BJ (cell line): ENCODE results near the gene GTF2IRD1. TPM values are rescaled to one million over a fixed set of nuclear protein-coding genes. Genes with fewer than 3 reads are reported as not detected.
"Not testable (repeated sequence)": the region's sequence is repeated elsewhere in the genome, so short reads cannot be mapped to it uniquely, and the experiment has no call there.

Experiments
- CTCF ChIA-PET: fragments of 350-600 bp; formaldehyde crosslinking; extraction: SDS; loops from one replicate; lab custom pipeline; 2021; ENCODE audit warnings: antibody characterized with exemption, inconsistent platforms; lab: Yijun Ruan, JAX
- POLR2A ChIA-PET: fragments of 300-600 bp; sonication (Branson Sonifier 250); formaldehyde crosslinking; extraction: SDS; loops from one replicate; lab custom pipeline; 2021; ENCODE audit warnings: antibody characterized with exemption; lab: Charles Lee
- DNase-seq: peaks from one replicate; pipeline ENCODE4 v3.0.0-alpha.2; 2011; ENCODE audit warnings: low read depth
- H3K27me3 ChIP-seq: 2 replicates; pipeline ENCODE4 v1.6.0; 2011; ENCODE audit warnings: low read length; ENCODE audit not compliant: control insufficient read depth, insufficient read depth
- H3K36me3 ChIP-seq: 2 replicates; pipeline ENCODE4 v1.5.1; 2011; ENCODE audit warnings: low read length; ENCODE audit not compliant: control insufficient read depth, insufficient read depth
- H3K4me3 ChIP-seq: 2 replicates; pipeline ENCODE4 v1.5.1; 2011; ENCODE audit warnings: low read depth, mild to moderate bottlenecking, control low read depth, low read length
- polyA plus RNA-seq: library from polyadenylated mRNA; depleted of rRNA; stranded (reverse); fragments of >200 nt; gene quantifications from 2 replicates; pipeline ENCODE4 v1.2.3, GENCODE V29; 2011
- TF ChIP-seq, protein P1 (sequence below): IDR thresholded peaks from 2 replicates; pipeline ENCODE4 v1.5.1; 2011; ENCODE audit warnings: low read depth, mild to moderate bottlenecking, control low read depth, inconsistent platforms, low read length, moderate library complexity; ENCODE audit not compliant: insufficient read depth

GTF2IRD1 gene
- polyA plus RNA-seq, 1 experiment, result 29.0 TPM

DNA sequence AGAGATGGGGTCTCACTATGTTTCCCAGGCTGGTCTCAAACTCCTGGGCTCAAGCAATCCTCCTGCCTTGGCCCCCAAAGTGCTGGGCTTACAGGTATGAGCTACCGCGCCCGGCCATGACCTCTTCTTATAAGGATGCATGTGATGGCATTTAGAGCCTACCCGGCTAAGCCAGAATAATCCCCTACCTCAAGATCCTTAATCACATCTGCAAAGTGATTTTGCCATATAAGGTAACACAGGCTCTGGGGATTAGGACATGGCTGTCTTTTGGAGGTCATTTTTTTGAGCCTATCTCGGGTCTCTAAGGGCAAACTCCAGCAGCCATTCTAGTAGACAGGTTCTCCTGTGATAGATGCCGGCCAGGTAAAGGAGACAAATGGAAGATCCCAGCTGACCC lies 39.6 kb downstream of the GTF2IRD1 start:
- Histone ChIP-seq H3K36me3 (no peaks in the 10 kb centered on the region), H3K27me3 (no peaks in the 10 kb centered on the region), H3K4me3 (no peak overlapping the region)
- POLR2A ChIA-PET, result no interaction called here
- CTCF ChIA-PET, result no interaction called here
- TF ChIP-seq, protein P1, sequence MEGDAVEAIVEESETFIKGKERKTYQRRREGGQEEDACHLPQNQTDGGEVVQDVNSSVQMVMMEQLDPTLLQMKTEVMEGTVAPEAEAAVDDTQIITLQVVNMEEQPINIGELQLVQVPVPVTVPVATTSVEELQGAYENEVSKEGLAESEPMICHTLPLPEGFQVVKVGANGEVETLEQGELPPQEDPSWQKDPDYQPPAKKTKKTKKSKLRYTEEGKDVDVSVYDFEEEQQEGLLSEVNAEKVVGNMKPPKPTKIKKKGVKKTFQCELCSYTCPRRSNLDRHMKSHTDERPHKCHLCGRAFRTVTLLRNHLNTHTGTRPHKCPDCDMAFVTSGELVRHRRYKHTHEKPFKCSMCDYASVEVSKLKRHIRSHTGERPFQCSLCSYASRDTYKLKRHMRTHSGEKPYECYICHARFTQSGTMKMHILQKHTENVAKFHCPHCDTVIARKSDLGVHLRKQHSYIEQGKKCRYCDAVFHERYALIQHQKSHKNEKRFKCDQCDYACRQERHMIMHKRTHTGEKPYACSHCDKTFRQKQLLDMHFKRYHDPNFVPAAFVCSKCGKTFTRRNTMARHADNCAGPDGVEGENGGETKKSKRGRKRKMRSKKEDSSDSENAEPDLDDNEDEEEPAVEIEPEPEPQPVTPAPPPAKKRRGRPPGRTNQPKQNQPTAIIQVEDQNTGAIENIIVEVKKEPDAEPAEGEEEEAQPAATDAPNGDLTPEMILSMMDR, result no peak
- DNase-seq, result no peak

DNA sequence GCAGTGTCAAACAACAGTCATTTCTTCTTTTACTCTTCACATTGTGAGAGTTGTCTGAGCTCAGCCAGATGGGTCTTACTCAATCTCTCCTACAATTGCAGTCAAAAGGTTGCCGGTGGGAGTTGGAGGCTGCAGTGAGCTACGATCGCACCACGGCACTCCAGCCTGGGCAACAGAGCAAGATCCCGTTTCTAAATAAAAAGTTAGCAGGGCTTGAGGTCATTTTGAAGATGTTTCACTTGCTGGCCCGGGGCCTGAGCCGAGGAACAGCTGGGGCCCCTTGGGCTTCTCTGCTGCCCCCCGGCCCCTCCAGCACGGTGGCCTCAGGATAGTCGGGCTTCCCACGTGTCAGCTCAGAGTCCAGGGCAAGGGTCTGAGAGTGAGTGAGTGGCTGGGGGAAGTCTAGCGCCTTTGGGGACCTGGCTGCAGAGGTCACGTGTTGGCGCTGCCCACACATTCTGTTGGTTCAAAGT lies 40.4 kb downstream of the GTF2IRD1 start:
- no peak for DNase-seq
- POLR2A ChIA-PET, result no interaction called here
- Histone ChIP-seq H3K4me3 (no peak overlapping the region), H3K27me3 (no peaks in the 10 kb centered on the region), H3K36me3 (no peaks in the 10 kb centered on the region)
- TF ChIP-seq, protein P1, result no peak
- CTCF ChIA-PET, result interaction anchor here (1.1 kb wide), 1 partner anchor 29 kb away, joined by 3 read pairs; no protein-coding TSS in a partner anchor

DNA sequence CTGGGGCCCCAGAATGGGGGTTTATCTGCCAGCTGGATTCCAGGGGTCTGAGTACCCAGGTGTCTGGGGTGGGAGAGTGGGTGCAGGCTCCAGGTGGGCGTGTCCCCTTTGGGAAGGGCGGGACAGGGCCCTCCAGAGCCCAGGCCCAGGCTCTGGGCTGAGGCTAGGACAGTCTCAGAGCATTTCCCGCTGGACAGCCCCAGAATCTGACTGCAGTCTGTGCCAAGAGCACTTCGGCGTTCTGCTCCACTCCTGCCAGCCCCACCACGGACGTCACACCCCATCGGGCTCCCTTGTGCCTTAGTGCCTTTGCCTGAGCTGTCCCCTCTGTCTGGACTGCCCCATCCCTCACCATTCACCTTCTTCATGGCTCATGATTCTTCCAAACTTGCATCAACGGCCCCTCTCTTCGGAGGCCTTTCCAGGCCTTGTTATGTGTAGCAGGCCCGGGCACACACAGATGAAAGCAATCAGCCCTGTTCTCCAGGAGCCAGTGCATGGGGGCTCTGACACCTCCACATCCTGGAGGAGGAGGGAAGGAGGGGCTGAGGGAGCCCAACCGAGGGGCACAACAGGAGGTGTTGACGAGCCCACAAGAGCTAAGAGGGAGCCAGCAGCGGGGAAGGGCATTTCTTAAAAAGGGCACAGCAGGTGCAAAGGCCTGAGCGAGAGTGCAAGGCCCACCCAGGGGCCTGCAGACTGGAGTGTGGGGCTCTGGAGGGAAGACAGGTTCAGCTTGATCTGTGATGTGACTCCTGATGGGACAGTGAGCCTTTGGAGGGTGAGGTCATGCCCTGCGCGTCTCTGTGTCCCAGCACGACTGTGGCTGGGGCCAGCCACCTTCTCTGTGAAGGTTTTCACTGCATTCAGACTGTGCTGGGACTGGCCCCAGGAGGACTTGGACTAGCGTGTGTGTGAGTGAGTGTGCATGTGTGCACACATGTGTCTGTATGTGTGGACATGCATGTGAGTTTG lies 41.7 kb downstream of the GTF2IRD1 start:
- POLR2A ChIA-PET, result no interaction called here
- DNase-seq, result no peak
- Histone ChIP-seq H3K36me3 (no peaks in the 10 kb centered on the region), H3K27me3 (no peaks in the 10 kb centered on the region), H3K4me3 (no peak overlapping the region)
- TF ChIP-seq, protein P1, result no peak
- CTCF ChIA-PET, result no interaction called here

DNA sequence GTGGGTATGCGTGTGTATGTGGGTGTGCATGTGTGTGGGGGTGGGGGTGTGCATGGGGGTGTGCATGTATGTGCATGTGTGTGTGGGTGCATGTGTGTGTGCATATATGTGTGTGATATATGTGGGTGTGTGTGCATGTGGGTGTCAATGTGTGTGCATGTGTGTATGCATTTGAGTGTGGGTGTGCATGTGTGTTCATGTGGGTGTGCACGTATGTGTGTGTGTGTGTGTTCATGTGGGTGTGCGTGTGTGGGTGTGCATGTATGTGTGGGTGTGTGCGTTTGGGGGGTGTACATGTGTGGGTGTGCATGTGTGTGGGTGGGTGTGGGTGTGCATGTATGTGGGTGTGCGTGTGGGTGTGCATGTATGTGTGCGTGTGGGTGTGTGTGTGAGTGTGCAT lies 42.6 kb downstream of the GTF2IRD1 start:
- TF ChIP-seq, protein P1, result no peak
- ChIA-PET POLR2A (no interaction called here), CTCF (no interaction called here)
- no peak overlapping the region for H3K4me3 ChIP-seq
- no peak for DNase-seq
- no peaks in the 10 kb centered on the region for H3K27me3 ChIP-seq
- H3K36me3 ChIP-seq, result no peaks in the 10 kb centered on the region

DNA sequence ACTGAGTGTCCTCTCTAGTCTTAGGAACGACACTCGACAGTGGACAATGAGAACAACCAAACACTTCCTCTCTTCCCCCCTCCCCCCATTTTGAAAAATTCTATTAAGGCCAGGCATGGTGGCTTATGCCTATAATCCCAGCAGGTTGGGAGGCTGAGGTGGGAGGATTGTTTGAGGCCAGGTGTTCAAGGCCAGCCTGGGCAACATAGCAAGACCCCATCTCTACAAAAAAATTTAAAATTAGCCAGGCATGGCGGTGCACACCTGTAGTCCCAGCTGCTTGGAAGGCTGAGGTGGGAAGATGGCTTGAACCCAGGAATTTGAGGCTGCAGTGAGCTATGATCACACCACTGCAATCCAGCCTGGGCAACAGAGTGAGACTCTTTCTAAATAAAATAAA lies 43.1 kb downstream of the GTF2IRD1 start:
- H3K4me3 ChIP-seq, H3K36me3 ChIP-seq, H3K27me3 ChIP-seq, POLR2A ChIA-PET, DNase-seq: not testable (repeated sequence)
- CTCF ChIA-PET, result interaction anchor here (0.6 kb wide), 1 partner anchor 535 kb away, joined by 4 read pairs; no protein-coding TSS in a partner anchor
